NOMO-1 (cell line): ENCODE measurements around the gene AJM1.

ENCODE experiments used
- DNase-seq, 2 experiments: peaks; one replicate each; lab custom pipeline; 2025; ENCODE audit not compliant: unreplicated experiment in 2 of 2; lab: John Stamatoyannopoulos, UW

Gene AJM1

DNA sequence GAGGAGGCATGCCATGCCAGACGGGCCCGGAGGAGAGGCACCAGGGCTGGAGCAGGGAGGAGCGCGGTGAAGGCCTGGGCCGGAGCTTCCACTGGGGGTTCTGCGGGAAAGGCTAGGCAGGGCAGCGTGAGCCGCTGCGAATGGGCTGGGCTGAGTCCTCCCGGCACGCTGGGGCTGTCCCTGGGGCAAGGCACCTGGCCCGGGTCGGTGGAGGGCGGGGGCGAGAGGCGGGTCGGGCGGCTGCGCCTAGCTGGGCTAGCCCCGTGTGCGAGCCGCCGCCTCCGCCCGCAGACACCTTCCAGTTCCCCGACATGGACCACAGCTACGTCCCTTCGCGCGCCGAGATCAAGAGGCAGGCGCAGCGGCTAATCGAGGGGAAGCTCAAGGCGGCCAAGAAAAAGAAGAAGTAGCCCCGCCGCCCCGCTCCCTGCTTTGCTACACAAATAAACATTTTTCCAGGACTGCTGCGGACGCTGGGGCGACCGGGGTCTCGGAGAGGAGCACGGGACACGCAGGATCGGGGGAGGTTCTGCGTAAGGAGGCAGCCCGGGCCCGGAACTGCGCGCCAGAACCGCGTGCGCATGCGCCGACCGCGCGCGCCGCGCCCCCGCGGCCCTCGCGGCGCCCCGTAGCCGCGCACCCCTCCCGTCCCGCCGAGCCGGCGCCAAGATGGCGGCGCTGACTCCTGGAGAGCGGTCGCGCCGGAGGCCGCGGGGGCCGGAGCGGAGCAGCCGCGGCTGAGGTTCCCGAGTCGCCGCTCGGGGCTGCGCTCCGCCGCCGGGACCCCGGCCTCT, 34.8 kb upstream of the AJM1 start, which contains the start of gene RABL6:
RABL6 (plus strand) TSS at position 668 of the 794 bp plus-strand sequence. CDS start 249 bp downstream, outside the sequence.
- DNase-seq, result peak; percentile 90 to 93

DNA sequence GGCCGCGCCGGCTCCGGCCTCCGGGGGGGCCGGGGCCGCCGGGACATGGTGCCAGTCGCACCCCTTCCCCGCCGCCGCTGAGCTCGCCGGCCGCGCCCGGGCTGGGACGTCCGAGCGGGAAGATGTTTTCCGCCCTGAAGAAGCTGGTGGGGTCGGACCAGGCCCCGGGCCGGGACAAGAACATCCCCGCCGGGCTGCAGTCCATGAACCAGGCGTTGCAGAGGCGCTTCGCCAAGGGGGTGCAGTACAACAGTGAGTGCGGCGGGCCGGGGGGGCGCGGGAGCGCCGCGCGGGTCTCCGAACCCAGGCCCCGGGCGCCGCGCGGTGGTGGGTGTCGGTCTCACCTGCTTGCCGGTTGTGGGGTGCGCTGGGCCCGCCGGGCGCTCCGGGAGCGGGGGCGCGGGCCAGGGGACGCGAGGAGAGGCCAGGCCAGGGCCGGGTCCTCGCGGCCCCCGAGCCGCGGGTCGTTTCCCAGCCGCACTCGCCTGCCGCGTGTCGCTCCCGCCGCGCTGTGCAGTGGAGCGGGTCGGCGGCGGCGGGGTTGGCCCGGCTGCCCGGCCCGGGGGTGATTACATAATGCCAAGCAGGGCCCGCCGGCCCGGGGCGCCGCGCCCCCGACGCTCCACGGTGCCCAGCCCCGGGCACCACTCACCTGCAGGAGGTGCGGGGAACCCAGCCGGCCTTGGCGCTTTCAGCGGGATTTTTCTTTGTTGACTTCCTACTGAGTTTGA, 34.0 kb upstream of the AJM1 start:
- DNase-seq, result peak in 1 of 2 experiments; percentile 22

DNA sequence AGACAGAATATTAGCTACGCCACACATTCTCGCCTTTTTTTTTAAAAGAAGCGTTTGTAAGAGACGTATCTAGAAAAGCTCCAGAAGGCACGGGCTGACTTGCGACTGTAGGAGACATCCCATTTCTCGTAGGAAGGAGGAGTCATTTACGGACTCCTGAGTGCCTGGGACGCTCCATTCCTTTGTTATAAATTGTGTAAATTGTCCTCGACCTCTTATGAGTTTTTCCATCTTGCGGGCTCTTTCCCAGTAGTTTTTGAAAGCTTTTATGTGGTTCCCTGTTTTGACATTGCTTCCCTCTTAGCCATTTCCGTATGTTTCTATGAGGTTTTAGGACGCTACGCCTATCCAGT, 33.5 kb upstream of the AJM1 start:
- DNase-seq, result peak in 1 of 2 experiments; percentile 49

DNA sequence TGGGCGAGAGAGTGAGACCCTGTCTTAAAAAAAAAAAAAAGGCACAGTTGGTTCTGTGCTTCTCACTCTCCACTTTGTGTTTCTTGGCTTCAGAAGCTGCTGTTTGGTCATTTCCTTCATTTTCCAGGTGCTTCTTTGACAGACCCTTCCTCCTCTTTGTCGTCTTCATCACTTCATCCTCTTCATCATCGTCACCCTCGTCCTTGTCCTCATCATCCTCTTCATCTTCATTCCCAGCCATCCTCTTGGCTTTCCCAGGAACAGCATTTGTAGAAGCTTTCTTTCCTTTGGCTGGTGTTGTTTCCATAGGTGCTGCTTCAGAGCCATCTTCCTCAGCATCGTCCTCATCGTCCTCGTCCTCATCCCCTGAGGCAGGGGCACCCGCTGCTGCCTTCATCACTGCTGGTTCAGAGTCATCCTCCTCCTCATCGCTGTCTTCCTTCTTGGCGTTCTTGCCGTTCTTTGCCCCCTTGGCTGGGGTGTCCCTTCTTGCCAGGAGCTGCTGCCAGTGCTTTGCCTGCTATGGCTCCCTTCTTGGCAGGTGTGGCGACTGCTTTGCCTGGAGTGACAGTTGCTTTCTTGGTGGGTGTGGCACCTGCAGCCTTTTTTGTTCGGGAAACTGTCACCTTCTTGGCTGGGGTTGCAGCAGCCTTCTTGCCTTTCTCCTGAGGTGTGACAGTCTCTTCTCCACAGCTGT, 27.4 kb upstream of the AJM1 start:
- no peak for DNase-seq

DNA sequence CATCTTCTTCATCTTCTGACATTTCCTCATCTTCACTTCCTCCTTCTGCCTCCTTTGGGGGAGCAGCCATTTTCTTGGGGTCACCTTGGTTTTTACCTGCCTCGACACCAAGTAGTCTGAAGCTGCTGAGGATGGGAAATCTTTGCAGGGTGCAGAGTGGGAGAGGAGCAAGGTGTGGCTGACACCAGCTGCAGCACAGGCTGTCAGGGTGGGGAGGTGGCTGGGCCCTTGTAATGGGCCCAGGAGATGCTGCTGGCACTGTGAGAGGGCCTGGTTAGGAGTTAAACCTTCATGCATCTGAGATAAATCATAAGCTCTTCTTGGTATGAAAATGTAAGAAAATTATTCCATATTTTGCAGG, 26.9 kb upstream of the AJM1 start:
- no peak for DNase-seq

DNA sequence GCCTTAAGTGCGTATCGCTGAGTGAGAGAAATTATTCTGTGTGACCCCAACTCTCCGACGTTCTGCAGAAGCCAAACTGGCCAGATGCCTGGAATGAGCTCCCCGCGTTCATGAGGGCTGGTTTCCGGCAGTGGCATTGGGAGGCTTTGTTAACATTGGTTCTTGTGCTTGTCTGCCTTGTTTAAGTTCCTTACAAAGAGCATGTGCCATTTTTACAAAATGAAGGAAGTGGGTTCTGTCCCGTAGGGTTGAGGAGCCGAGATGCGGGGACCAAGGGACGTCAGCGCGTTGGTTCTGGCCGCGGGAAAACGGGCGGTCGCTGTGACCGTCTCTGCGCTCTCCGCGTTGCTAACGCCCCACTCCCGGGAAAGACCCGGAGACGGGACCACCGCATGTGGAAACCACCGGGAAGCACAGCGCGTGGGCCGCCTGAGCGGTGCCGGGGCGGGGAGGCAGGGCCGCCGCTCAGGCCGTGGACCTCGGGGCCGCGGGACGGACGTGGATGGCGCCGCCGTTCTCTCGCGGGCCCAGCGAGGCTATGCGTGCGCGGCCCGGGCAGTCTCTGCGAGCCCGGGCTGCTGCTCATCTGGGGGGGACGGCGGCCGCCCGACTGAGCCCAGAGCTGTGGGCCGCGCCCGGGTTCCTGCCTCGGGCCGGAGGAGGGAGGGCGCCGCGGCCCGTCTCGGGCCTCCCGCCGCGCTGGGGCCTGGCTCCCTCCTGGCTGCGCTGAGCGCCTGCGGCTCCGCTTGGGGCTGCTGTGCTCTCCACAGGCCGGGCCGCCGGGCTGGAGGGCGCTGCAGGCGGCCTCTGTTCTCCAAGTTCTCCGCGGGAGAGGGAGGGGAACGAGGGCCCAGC, 21.1 kb upstream of the AJM1 start:
- no peak for DNase-seq

DNA sequence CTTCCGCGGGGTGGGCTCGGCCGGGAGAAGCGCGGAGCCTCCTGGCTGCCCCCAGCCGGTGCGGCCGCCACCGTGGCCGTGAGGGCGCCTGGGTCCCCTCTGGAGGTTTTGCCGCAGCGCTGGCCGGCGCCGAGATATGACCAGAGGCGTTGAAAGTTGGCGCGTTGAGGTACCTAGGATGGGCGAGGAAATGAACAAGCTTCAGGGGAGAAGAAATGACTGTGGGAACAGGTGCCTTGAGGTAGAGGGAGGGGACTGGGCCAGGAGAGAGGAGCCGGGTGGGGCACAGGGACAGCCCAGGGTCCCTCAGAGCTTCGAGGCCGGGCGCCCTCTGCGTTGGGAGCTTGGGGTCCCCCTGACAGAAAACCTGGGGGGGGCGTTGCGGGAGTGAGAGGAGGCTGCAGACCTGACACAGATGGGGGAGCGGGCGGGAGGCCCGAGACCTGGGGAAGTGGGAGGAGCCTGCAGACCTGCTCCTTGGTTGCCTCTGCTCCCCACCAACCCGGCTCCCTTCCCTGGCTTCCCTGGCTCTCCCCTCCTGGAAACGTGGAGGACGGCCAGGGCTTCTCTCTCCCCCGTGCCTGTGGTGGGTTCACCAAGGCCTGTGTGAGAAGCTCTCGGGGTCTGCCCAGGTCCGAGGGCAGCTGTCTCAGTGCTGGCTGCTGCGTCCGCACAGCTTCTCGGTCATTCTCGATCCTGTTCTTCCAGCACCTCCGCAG, 20.3 kb upstream of the AJM1 start:
- no peak for DNase-seq

DNA sequence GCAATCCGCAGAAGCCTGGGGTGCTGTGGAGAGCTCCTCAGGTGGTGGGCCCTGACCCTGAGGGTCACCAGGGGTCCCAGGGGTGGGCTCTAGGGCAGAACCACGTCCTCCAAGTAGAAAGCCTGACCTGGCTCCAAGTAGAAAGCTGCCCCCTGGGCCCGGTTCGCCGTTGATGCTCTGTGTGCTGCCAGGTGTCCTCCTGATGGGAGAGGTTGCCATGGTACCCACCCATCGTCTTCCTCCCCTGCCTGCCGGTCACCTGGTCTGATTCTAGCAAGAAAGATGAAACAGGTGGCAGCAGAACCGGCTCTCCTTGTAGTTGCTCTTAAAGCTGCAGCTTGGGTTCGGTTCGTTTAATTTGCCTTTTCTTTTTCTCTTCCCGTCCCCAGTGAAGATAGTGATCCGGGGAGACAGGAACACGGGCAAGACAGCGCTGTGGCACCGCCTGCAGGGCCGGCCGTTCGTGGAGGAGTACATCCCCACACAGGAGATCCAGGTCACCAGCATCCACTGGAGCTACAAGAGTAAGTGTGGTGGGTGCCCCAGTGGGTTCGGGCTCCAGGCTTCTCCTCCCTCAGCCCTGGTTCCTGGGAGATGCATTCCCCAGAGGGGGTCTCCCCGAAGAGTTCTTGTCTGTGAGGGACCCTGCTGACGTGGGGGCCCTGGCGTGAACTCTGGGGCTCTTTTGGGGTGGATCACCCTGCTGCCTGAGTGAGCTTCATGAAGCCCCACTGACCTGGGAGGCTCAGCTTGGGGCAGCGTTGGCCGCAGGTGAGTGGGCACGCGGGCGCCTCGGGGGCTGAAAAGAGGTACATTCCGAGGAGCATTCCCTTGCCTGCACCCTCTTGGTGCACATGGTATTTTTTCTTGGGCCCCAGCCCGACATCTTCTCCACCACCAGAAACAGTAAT, 18.9 kb upstream of the AJM1 start:
- DNase-seq, result no peak

DNA sequence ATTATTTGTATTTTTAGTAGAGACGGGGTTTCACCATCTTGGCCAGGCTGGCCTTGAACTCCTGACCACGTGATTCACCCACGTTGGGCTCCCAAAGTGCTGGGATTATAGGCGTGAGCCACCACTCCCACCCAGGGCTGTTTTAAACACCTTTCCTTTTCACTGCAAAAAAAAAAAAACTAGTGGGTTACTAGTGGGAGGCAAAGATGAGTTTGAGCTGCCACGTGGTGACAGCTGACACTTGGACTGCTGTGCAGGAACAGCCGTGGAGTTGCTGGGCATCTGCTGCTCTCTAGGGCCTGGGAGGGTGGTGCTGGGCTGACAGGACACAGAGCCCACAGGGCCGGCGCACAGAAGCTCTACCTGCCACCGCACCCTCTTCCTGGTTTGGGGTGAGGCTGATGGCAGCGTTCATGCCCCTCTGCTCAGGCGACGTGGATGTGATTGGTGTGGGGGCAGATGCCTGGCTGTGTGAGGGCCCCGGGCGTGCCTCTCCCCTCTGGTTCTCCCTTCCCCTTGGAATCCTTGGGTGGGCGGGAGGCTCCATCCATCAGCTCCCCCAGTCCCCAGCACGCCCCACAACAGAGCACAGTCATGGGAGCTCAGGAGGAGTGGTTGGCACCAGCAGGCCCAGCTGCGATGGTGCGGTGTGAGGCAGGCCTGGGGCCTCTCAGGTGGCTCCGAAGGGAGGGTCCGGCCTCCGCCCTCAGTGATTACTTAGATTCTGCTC, 17.6 kb upstream of the AJM1 start:
- DNase-seq, result no peak

DNA sequence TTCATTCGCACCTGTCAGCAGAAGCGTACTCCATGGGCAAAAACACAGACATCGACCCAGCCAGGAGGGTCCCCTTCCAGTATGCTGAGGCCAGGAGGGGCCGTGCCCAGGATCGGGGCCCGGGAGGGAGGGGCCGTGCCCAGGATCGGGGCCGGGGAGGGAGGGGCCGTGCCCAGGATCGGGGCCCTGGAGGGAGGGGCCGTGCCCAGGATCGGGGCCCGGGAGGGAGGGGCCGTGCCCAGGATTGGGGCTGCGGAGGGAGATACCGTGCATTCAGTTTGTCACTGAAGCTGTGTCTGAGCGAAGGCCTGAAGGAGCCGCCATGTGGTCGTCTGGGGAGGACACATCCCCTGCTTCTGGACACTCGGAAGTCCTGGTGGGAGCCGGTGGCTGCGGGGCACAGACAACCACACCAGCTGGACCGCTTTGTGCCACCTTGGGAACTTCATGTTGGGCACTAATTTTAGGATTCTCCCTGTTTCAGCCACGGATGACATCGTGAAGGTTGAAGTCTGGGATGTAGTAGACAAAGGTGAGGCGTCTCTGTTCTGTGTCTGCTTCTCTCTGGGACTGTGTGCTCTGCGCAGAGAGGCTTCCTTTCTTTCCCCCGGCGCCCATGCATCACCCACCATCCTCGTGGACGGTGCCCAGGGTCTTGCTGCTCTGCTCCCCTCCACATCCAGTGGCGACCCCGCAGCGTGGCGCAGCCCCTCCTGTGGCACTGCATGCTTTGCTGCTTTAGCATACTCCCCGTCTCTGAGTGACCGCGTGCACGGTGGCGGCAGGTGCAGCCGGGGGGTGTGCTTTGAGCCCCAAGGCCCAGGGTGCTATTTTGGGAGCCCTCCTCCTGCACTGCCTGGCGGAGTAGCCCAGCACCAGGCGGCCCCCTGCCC, 16.7 kb upstream of the AJM1 start:
- DNase-seq, result no peak

DNA sequence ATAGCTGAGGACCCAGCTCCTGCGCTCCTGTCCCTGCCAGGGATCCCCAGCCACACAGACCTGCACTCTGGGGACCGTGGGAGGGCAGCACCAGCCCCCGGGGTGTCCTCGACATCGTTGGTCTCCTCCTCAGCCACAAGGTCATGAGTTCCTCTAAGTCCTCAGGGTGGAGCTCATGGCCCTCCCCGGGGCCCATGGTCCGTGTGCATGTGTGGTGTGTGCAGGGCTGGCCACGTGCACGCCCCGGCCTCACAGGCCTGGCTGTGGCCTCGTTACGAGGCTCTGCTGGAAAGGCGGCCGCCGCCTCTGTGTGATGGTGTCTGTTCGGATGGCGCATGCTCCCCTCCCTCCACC, 16.1 kb upstream of the AJM1 start:
- no peak for DNase-seq

DNA sequence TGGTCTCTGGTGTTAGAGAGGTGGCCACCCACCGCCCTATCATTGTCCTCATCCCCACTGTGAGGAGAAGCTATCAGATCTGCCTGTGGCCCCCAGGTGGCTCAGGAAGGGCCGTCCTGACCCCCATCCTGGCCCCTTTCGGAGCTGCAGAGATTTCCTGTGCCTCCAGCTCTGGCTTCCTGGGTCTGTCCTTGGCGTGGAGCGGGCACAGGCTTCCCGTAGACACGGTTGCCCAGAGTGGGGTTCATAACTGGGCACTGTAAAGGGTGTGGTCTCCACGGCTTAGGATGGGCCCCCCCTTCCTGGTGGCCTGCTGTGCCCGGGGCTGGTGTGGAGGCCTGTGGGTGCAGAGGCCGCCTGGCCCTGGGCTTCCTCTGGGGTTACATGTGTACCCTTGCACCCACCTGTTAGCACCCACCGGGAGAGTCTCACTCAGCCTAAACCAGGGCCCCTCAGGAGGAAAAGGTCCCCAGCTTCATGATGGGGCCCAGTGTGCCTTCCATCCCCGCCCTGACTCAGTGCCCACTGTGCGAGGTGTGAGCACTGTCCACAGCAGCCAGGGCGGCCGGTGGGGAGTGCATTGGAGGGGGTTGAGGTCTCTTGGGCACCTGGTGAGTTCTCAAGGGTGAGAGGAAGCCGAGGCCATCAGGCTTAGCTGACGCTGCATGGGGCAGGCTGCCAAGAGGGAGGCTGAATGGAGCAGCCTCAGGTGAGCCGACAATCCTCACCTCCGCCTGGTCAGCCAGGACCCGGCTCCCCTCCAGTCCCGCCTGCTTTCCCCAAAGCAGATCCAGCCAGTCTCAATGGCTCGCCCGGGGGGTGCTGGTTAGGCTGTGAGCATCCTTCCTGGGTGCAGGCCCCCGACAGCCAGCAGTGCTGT, 15.3 kb upstream of the AJM1 start:
- DNase-seq, result no peak

DNA sequence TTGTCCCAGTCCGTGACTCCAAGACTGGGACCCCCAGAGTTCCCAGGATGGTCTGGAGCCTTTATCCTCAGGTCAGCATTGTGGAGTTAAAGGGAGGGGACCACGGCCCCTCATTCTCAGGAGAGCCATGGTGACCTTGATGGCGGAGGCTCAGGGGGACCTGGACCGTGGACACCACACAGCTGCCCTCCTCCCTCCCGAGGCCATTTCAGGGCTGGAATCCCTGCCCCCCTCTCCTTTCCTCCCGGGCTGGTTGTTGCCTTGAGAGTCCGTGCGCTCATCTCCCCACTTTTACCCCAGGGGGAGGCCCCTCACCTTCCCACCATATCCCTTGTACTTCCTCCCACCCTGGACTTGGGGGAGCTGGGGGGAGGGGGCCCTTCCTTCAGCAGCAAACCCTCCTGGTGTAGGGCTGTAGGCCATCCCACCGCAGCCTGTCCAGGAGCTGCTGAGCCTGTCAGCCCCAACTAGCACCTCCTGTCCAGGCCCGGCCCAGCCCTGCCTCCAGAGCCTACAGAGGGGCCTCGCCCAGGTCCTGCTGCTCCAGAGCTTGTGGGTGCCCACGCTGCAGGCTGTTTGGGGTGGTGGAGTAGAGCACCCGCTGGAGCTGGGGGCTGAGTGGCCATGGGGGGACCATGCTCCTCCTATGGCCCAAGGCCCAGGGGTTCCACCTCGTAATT, 14.3 kb upstream of the AJM1 start:
- no peak for DNase-seq

DNA sequence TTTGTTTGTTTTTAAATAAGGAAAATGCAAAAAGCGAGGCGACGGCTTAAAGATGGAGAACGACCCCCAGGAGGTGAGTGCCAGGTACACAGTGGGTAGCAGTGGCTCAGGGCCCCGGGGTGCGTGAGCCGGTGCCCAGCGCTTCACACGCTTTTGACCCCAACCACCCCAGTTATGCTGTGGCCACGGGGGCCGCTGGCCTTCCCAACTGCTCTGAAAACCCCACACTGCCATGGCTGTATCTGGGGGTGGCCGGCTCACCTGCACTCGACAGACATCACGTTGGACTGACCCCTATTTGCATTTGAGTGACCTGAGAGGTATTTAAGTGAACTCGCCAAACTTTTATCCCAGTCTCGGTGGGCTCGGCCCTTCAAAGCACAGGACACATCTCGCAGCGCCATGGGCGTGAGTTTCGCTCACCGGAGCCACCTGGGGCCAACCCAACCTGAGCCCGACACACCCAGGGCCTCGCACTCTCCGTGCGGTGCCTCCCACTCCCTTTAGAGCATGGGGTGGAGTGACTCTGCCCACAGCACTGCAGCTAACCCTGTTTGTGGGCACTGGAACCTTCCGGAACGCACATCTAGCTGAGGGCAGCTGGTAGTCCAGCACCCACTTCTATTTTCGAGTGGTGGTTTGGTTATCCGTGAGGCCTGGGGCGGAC, 13.7 kb upstream of the AJM1 start:
- DNase-seq, result no peak

DNA sequence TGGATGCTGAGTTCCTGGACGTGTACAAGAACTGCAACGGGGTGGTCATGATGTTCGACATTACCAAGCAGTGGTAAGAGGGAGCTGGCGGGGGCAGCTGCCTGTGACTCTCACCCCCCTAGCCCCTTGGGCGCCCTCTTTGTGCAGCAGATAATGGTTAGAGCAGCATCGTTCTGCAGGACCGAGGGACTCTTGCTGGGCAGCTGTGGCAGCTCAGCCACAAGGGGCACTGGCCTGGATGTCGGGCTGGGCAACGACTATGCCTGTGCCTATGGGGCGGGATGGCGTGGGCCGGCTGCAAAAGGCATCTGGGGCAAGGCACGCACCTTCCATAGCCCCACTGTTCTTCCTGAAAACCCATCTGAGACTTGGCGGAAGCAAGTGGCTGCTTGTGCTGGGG, 12.9 kb upstream of the AJM1 start:
- no peak for DNase-seq
